KG1 (cell line): ENCODE results near the gene LLGL1.
A peak's percentile ranks its signal among the peaks of the same experiment; 100 is the strongest.

ENCODE experiments used
- DNase-seq: peaks from one replicate; lab custom pipeline; 2025; lab: John Stamatoyannopoulos, UW

Gene LLGL1

GRCh38 chr17:18253187-18253884 is 27.9 kb downstream of the LLGL1 start:
- no peak for DNase-seq

GRCh38 chr17:18253947-18254821 is 28.7 kb downstream of the LLGL1 start:
- no peak for DNase-seq

GRCh38 chr17:18254888-18255649 is 29.6 kb downstream of the LLGL1 start:
- DNase-seq = no peak

GRCh38 chr17:18256351-18256750 is 30.9 kb downstream of the LLGL1 start:
- no peak for DNase-seq

- no peak for DNase-seq
Measured at GRCh38 chr17:18256776-18257175, 31.3 kb downstream of the LLGL1 start.

GRCh38 chr17:18257268-18257981 is 32.0 kb downstream of the LLGL1 start:
- DNase-seq = no peak

GRCh38 chr17:18257982-18258355 is 32.5 kb downstream of the LLGL1 start:
- DNase-seq = peak; percentile 7

GRCh38 chr17:18258356-18259038 is 33.1 kb downstream of the LLGL1 start, which contains the start of gene FLII:
Gene FLII (minus strand): TSS chr17:18258738. CDS start chr17:18258690, 48 bp downstream.
- DNase-seq = peak; percentile 10

- no peak for DNase-seq
Measured at GRCh38 chr17:18259621-18260331, 34.3 kb downstream of the LLGL1 start.

- DNase-seq = peak; percentile 55
Measured at GRCh38 chr17:18260332-18261145, 35.1 kb downstream of the LLGL1 start, which contains the start of gene MIEF2. Gene MIEF2 (plus strand): TSS chr17:18260662. CDS start chr17:18262721, 2,059 bp downstream.

GRCh38 chr17:18261146-18261515 is 35.7 kb downstream of the LLGL1 start:
- DNase-seq = no peak

- DNase-seq = no peak
Measured at GRCh38 chr17:18261659-18262058, 36.2 kb downstream of the LLGL1 start.

GRCh38 chr17:18262111-18262510 is 36.7 kb downstream of the LLGL1 start:
- no peak for DNase-seq

GRCh38 chr17:18262641-18263040 is 37.2 kb downstream of the LLGL1 start:
- DNase-seq = no peak

- no peak for DNase-seq
Measured at GRCh38 chr17:18263885-18264682, 38.6 kb downstream of the LLGL1 start.

- no peak for DNase-seq
Measured at GRCh38 chr17:18267366-18267765, 41.9 kb downstream of the LLGL1 start.

- no peak for DNase-seq
Measured at GRCh38 chr17:18267927-18268711, 42.7 kb downstream of the LLGL1 start.
